HepG2 (cell line): ENCODE results near the gene ACTN3. TPM values are rescaled to one million over a fixed set of nuclear protein-coding genes. Genes with fewer than 3 reads are reported as not detected.

Experiments
- ATAC-seq: fragments of 200-7000 bp; cut with Tn5 transposase; 3 replicates; pipeline ENCODE4 v1.9.1; 2020; ENCODE audit warnings: mild to moderate bottlenecking, moderate library complexity
- BruUV-seq: library from RNA; stranded (reverse); fragments of 400-500 nt; replicated peaks from 2 replicates; lab custom pipeline; 2021; lab: Mats Ljungman, UMichigan
- CTCF ChIA-PET: fragments of 300-600 bp; formaldehyde crosslinking; extraction: SDS; loops from one replicate; lab custom pipeline; 2021; ENCODE audit warnings: low total read pairs, inconsistent platforms, low intra/inter-chr PET ratio; lab: Yijun Ruan, JAX
- POLR2A ChIA-PET: fragments of 350-600 bp; sonication (Branson Sonifier 250); formaldehyde crosslinking; loops from one replicate; lab custom pipeline; 2020; ENCODE audit warnings: antibody characterized with exemption, inconsistent platforms; lab: Yijun Ruan, JAX
- DNase-seq: peaks from one replicate; pipeline ENCODE4 v3.0.0-alpha.2; 2015; ENCODE audit warnings: low spot score
- FAIRE-seq: peaks from 3 replicates; lab custom pipeline; 2011; peaks lifted over from hg19 to GRCh38; lab: Jason Lieb, UNC
- H2AFZ ChIP-seq: one replicate; pipeline ENCODE4 v1.6.1; 2011; ENCODE audit warnings: low read length, inconsistent platforms
- H3K27ac ChIP-seq: fragments of 300-600 bp; 3 replicates; pipeline ENCODE4 v1.8.0; 2011; ENCODE audit warnings: mixed run types, mild to moderate bottlenecking, mixed read lengths, low read length, inconsistent platforms; ENCODE audit not compliant: insufficient read depth; ENCODE audit errors: extremely low read length
- H3K27me3 ChIP-seq, 2 experiments: fragments of 200-600 bp in 1 of 2; 2 replicates in 1 of 2; 3 replicates in 1 of 2; pipeline versions ENCODE4 v1.6.0 to v1.8.0; 2011; ENCODE audit warnings: low read length in 2 of 2, mild to moderate bottlenecking in 2 of 2, moderate library complexity in 2 of 2, inconsistent platforms in 1 of 2; ENCODE audit not compliant: insufficient read depth in 2 of 2, control insufficient read depth in 1 of 2
- H3K36me3 ChIP-seq, 2 experiments: fragments of 200-600 bp in 1 of 2; replicated peaks in 1 of 2; 2 replicates in 1 of 2; 3 replicates in 1 of 2; pipeline versions ENCODE4 v1.5.1 to v1.8.0; 2011; ENCODE audit warnings: low read length in 2 of 2, inconsistent platforms in 1 of 2; ENCODE audit not compliant: insufficient read depth in 2 of 2, control insufficient read depth in 1 of 2
- H3K4me1 ChIP-seq: 2 replicates; pipeline ENCODE4 v1.5.1; 2012; ENCODE audit warnings: low read length, inconsistent platforms; ENCODE audit not compliant: insufficient read depth
- H3K4me2 ChIP-seq: 2 replicates; pipeline ENCODE4 v1.6.0; 2011; ENCODE audit warnings: low read depth, low read length, inconsistent platforms
- H3K4me3 ChIP-seq, 3 experiments: fragments of 200-600 bp in 1 of 3; sonication (generic), shearing (Covaris generic) in 1 of 3; replicated peaks in 1 of 3; 2 replicates each; pipeline ENCODE4 v1.5.1; 2011 to 2016; ENCODE audit warnings: low read length in 3 of 3, inconsistent platforms in 2 of 3, low read depth in 2 of 3, mild to moderate bottlenecking in 2 of 3, control low read depth in 1 of 3, mixed read lengths in 1 of 3; ENCODE audit not compliant: insufficient read depth in 1 of 3
- H3K79me2 ChIP-seq: one replicate; pipeline ENCODE4 v1.6.1; 2011; ENCODE audit warnings: low read length, inconsistent platforms; ENCODE audit not compliant: insufficient read depth
- H3K9ac ChIP-seq: 2 replicates; pipeline ENCODE4 v1.6.0; 2011; ENCODE audit warnings: mild to moderate bottlenecking, low read depth, low read length, inconsistent platforms; ENCODE audit not compliant: insufficient read depth
- H3K9me3 ChIP-seq: 2 replicates; pipeline ENCODE4 v1.5.1; 2012; ENCODE audit warnings: mild to moderate bottlenecking, low read length
- H4K20me1 ChIP-seq: 2 replicates; pipeline ENCODE4 v1.6.0; 2011; ENCODE audit warnings: inconsistent platforms, mild to moderate bottlenecking, low read length, moderate library complexity; ENCODE audit not compliant: insufficient read depth
- ARID2 ChIP-seq: sonication (generic); formaldehyde crosslinking; IDR thresholded peaks from 2 replicates; pipeline ENCODE4 v1.8.1; 2022; ENCODE audit warnings: mild to moderate bottlenecking, missing genetic modification reagents, borderline replicate concordance
- CENPBD1 ChIP-seq: sonication (generic); formaldehyde crosslinking; IDR thresholded peaks from 2 replicates; pipeline ENCODE4 v1.8.0; 2022; ENCODE audit warnings: missing genetic modification reagents, low read depth, mild to moderate bottlenecking, borderline replicate concordance
- PATZ1 ChIP-seq: sonication (generic); formaldehyde crosslinking; IDR thresholded peaks from 2 replicates; pipeline ENCODE4 v1.4.0; 2020; ENCODE audit warnings: missing genetic modification reagents
- RNF2 ChIP-seq: fragments of 450-650 bp; conservative IDR thresholded peaks from 2 replicates; pipeline ENCODE4 v1.6.1; 2016; ENCODE audit warnings: low read depth
- ZNF407 ChIP-seq: sonication (generic); formaldehyde crosslinking; IDR thresholded peaks from one replicate; pipeline ENCODE4 v1.5.1; 2020; ENCODE audit warnings: mild to moderate bottlenecking, missing genetic modification reagents; ENCODE audit errors: not compliant biosample characterization
- ZNF552 ChIP-seq: sonication (generic); formaldehyde crosslinking; IDR thresholded peaks from 2 replicates; pipeline ENCODE4 v1.9.0; 2022; ENCODE audit warnings: missing genetic modification reagents, mild to moderate bottlenecking, borderline replicate concordance
- ZNF569 ChIP-seq: sonication (generic); formaldehyde crosslinking; IDR thresholded peaks from 2 replicates; pipeline ENCODE4 v1.5.0; 2020; ENCODE audit warnings: mild to moderate bottlenecking, missing genetic modification reagents, moderate library complexity, borderline replicate concordance
- ZNF713 ChIP-seq: sonication (generic); formaldehyde crosslinking; IDR thresholded peaks from 2 replicates; pipeline ENCODE4 v1.4.0; 2020; ENCODE audit warnings: mild to moderate bottlenecking, missing genetic modification reagents
- WGBS: methylation state at CpG from one replicate; pipeline ENCODE4 v1.1.6; 2017; ENCODE audit warnings: low lambda C conversion rate; 5-methylcytosine and 5-hydroxymethylcytosine counted together
- in situ Hi-C: cut with HindIII; loops from 2 replicates; pipeline ENCODE4 v1.10.0; 2017; ENCODE audit warnings: low pct_unique_long_range_greater_than_20kb; ENCODE audit not compliant: extremely low pct_ligation_motif_present
- intact Hi-C: fragments of 100-400 bp; cut with micrococcal nuclease; formaldehyde crosslinking; loops from one replicate; pipeline ENCODE4 v1.10.0; 2022; ENCODE audit not compliant: unreplicated experiment
- polyA plus RNA-seq, 8 experiments: library from polyadenylated mRNA; depleted of rRNA in 3 of 8; stranded (reverse) in 7 of 8; unstranded in 1 of 8; fragments of >200 nt; fragmentation: Illumina TruSeq in 4 of 8; extraction: Trizol in 4 of 8; gene quantifications; 2 replicates each; pipeline versions ENCODE4 v1.2.1 to v1.2.3, GENCODE V29; 2011 to 2016; ENCODE audit warnings: low read depth in 4 of 8, missing spikeins in 1 of 8, mixed read lengths in 1 of 8; ENCODE audit not compliant: insufficient read depth in 1 of 8
- total RNA-seq, 5 experiments: library from RNA; depleted of rRNA; stranded (reverse); fragments of >200 nt; fragmentation: Illumina TruSeq; extraction: Trizol; gene quantifications; 2 replicates each; pipeline ENCODE4 v1.2.3, GENCODE V29; 2016; ENCODE audit warnings: low read depth in 1 of 5

ACTN3 gene
- total and polyA plus RNA-seq, 2 of the 13 experiments (the other 11 are each of a cell fraction or from before 2014, with no cell fraction given): 0.04 to 0.09 TPM

GRCh38 chr11:66561975-66562248, 15.2 kb downstream of the ACTN3 start (continued):
- TF ChIP-seq ZNF407 (CRISPR knock-in tag) (no peak), RNF2 (no peak), ARID2 (CRISPR knock-in tag) (no peak), ZNF713 (CRISPR knock-in tag) (no peak), ZNF569 (CRISPR knock-in tag) (no peak)

GRCh38 chr11:66562275-66562674, 15.6 kb downstream of the ACTN3 start:
- CTCF ChIA-PET: no interaction called here

More at GRCh38 chr11:66562275-66562674, 15.6 kb downstream of the ACTN3 start:
- WGBS: 33% methylated on average over 2 of the region's 2 CpGs
- no peaks in the 10 kb centered on the region for H3K9me3 ChIP-seq
- POLR2A ChIA-PET: interaction anchor here (1.4 to 1.5 kb wide), 2 partner anchors 54 to 116 kb away, joined by 3 to 4 read pairs; partner anchors contain the start of genes RBM14 and RBM4B
- in situ Hi-C loops (loop anchor here (25.0 kb wide), 1 partner anchor 275 kb away; the partner anchor contains the start of gene RCE1), intact Hi-C loops (no loop called here)
- ATAC-seq: no peak
- peaks cover 0 to 66% of the 10 kb centered on the region in 2 experiments; a peak in 4 of 5 replicates for H3K27me3 ChIP-seq
- no peaks in the 10 kb centered on the region for H3K36me3 ChIP-seq
- H3K4me3 ChIP-seq: no peak overlapping the region
- no peak for FAIRE-seq
- no peaks in the 10 kb centered on the region for H4K20me1 ChIP-seq
- H3K79me2 ChIP-seq: no peaks in the 10 kb centered on the region
- BruUV-seq: no TSS peak
- no peak overlapping the region for H2AFZ ChIP-seq
- no peaks in the 10 kb centered on the region for H3K4me1 ChIP-seq
- no peak for DNase-seq
- no peak overlapping the region for H3K4me2 ChIP-seq
- H3K27ac ChIP-seq: no peak overlapping the region
- no peak overlapping the region for H3K9ac ChIP-seq
- TF ChIP-seq CENPBD1 (no peak), ZNF552 (CRISPR knock-in tag) (no peak), PATZ1 (CRISPR knock-in tag) (no peak)
